Tibial artery (tissue), 4 donors: ENCODE results near the gene TMEM123.

ENCODE experiments used
- DNase-seq, 2 donors: peaks; one replicate each; pipeline ENCODE4 v3.0.0-alpha.2; 2019
- H3K27ac ChIP-seq, 2 donors: fragments of 200-600 bp; sonication (generic) in 1 of 2; 1 replicate in 1 of 2; 2 replicates in 1 of 2; pipeline ENCODE4 v1.5.1; 2018 to 2019; ENCODE audit warnings: mild to moderate bottlenecking in 1 of 2
- H3K27me3 ChIP-seq, 2 donors: fragments of 200-600 bp; sonication (generic) in 1 of 2; one replicate each; pipeline versions ENCODE4 v1.5.1 to v1.6.0; 2016 to 2019
- H3K36me3 ChIP-seq, 3 donors: fragments of 200-600 bp; sonication (generic) in 2 of 3; one replicate each; pipeline ENCODE4 v1.5.1; 2016 to 2019; ENCODE audit warnings: mild to moderate bottlenecking in 2 of 3
- H3K4me1 ChIP-seq, 4 donors: fragments of 200-600 bp; sonication (generic) in 2 of 4; 1 replicate in 3 of 4; 2 replicates in 1 of 4; pipeline ENCODE4 v1.5.1; 2016 to 2019
- H3K4me3 ChIP-seq, 2 donors: fragments of 200-600 bp; sonication (generic) in 1 of 2; 1 replicate in 1 of 2; 2 replicates in 1 of 2; pipeline ENCODE4 v1.5.1; 2018 to 2019; ENCODE audit warnings: mild to moderate bottlenecking in 2 of 2
- H3K9me3 ChIP-seq, 3 donors: fragments of 200-600 bp; sonication (generic) in 1 of 3; one replicate each; pipeline ENCODE4 v1.5.1; 2016 to 2019
- intact Hi-C: fragments of 100-400 bp; cut with DNase I; formaldehyde crosslinking; loops from one replicate; pipeline ENCODE4 v1.15.0; 2023; ENCODE audit warnings: low total_unique reads
- TF ChIP-seq, protein P1 (sequence below), 2 experiments: fragments of 200-600 bp in 1 of 2; fragments of 450-650 bp in 1 of 2; IDR thresholded peaks; one replicate each; pipeline ENCODE4 v1.5.1; 2017 to 2019; ENCODE audit warnings: antibody characterized with exemption in 2 of 2, mild to moderate bottlenecking in 1 of 2, moderate library complexity in 1 of 2

TMEM123 gene

GRCh38 chr11:102406099-102406498 is 46.5 kb downstream of the TMEM123 start:
- H3K4me3 ChIP-seq: no peak overlapping the region
- H3K27ac ChIP-seq: no peak overlapping the region
- intact Hi-C loops: no loop called here

GRCh38 chr11:102405501-102405900 is 47.1 kb downstream of the TMEM123 start:
- peaks cover 16 to 42% (median 24%) of the 10 kb centered on the region in 3 donors for H3K36me3 ChIP-seq
- no peak overlapping the region for H3K27ac ChIP-seq
- no peak overlapping the region for H3K4me3 ChIP-seq
- peaks cover 0 to 14% (median 0%) of the 10 kb centered on the region in 4 donors for H3K4me1 ChIP-seq
- no peak for DNase-seq
- intact Hi-C loops: no loop called here
- no peaks in the 10 kb centered on the region for H3K9me3 ChIP-seq
- TF ChIP-seq, protein P1, sequence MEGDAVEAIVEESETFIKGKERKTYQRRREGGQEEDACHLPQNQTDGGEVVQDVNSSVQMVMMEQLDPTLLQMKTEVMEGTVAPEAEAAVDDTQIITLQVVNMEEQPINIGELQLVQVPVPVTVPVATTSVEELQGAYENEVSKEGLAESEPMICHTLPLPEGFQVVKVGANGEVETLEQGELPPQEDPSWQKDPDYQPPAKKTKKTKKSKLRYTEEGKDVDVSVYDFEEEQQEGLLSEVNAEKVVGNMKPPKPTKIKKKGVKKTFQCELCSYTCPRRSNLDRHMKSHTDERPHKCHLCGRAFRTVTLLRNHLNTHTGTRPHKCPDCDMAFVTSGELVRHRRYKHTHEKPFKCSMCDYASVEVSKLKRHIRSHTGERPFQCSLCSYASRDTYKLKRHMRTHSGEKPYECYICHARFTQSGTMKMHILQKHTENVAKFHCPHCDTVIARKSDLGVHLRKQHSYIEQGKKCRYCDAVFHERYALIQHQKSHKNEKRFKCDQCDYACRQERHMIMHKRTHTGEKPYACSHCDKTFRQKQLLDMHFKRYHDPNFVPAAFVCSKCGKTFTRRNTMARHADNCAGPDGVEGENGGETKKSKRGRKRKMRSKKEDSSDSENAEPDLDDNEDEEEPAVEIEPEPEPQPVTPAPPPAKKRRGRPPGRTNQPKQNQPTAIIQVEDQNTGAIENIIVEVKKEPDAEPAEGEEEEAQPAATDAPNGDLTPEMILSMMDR (IDR thresholded peaks at IDR 0.05): no peak
- no peaks in the 10 kb centered on the region for H3K27me3 ChIP-seq

More at GRCh38 chr11:102406099-102406498, 46.5 kb downstream of the TMEM123 start:
- H3K9me3 ChIP-seq: no peaks in the 10 kb centered on the region
- DNase-seq: no peak
- H3K36me3 ChIP-seq: peaks cover 11 to 36% (median 18%) of the 10 kb centered on the region in 3 donors
- TF ChIP-seq, protein P1 (IDR thresholded peaks at IDR 0.05): no peak
- peaks cover 0 to 15% (median 0%) of the 10 kb centered on the region in 4 donors for H3K4me1 ChIP-seq
- H3K27me3 ChIP-seq: no peaks in the 10 kb centered on the region

- peaks cover 0 to 8% (median 0%) of the 10 kb centered on the region in 4 donors for H3K4me1 ChIP-seq
- TF ChIP-seq, protein P1 (IDR thresholded peaks at IDR 0.05): no peak
- H3K36me3 ChIP-seq: peaks cover 19 to 64% (median 27%) of the 10 kb centered on the region in 3 donors
- intact Hi-C loops: no loop called here
- no peak for DNase-seq
- no peaks in the 10 kb centered on the region for H3K9me3 ChIP-seq
- no peaks in the 10 kb centered on the region for H3K27me3 ChIP-seq
- H3K27ac ChIP-seq: no peak overlapping the region
- no peak overlapping the region for H3K4me3 ChIP-seq
These were observed 50.0 kb downstream of the TMEM123 start for GRCh38 chr11:102402548-102402947.

DNA sequence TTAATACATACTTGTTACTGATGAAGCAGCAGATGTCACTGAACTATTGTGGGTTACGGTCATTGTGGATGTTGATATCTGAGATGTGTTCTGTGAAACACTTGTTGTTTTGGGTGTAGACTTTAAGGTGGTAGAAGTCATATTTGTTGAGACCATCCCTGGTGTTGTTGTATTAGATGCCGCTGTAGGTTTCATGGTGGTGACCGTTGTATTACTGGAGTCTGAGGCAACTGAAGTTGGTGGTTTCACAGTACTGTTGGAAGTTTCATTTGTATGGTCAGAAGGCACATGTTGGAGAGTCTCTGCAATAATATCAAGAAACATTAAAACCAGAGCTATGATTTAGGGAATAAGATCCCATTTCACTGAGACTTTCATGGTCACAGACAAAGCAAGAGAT is 50.7 kb downstream of the TMEM123 start:
- H3K4me3 ChIP-seq: no peak overlapping the region
- H3K27me3 ChIP-seq: no peaks in the 10 kb centered on the region
- H3K9me3 ChIP-seq: no peaks in the 10 kb centered on the region
- intact Hi-C loops: no loop called here
- peaks cover 0 to 2% (median 0%) of the 10 kb centered on the region in 4 donors for H3K4me1 ChIP-seq
- TF ChIP-seq, protein P1 (IDR thresholded peaks at IDR 0.05): no peak
- H3K36me3 ChIP-seq: peaks cover 19 to 60% (median 27%) of the 10 kb centered on the region in 3 donors
- DNase-seq: no peak
- no peak overlapping the region for H3K27ac ChIP-seq

GRCh38 chr11:102400603-102401002 is 52.0 kb downstream of the TMEM123 start:
- Histone ChIP-seq H3K36me3 (peaks cover 19 to 55% (median 32%) of the 10 kb centered on the region in 3 donors), H3K27ac (no peak overlapping the region), H3K9me3 (no peaks in the 10 kb centered on the region), H3K4me1 (no peaks in the 10 kb centered on the region), H3K4me3 (no peak overlapping the region), H3K27me3 (no peaks in the 10 kb centered on the region)
- DNase-seq: no peak
- TF ChIP-seq, protein P1 (IDR thresholded peaks at IDR 0.05): no peak
- intact Hi-C loops: no loop called here

DNA sequence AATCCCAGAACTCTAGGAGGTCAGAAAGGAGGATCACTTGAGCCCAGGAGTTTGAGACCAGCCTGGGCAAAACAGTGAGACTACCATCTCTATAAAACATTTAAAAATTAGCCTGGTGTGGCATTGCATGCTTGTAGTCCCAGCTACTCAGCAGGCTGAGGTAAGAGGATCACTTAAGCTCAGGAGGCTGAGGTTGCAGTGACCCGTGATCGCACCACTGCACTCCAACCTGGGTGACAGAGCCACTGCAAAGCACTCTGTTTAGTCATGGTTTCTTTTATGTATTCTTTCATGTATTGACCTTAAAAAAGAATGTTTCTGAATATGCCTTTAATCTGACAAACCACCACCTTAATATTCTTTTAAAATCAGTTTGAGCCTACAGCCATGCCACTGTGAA is 53.4 kb downstream of the TMEM123 start:
- Histone ChIP-seq H3K4me1 (no peaks in the 10 kb centered on the region), H3K9me3 (no peaks in the 10 kb centered on the region), H3K36me3 (peaks cover 19 to 69% (median 31%) of the 10 kb centered on the region in 3 donors), H3K27ac (no peak overlapping the region), H3K27me3 (no peaks in the 10 kb centered on the region), H3K4me3 (no peak overlapping the region)
- intact Hi-C loops: no loop called here
- TF ChIP-seq, protein P1 (IDR thresholded peaks at IDR 0.05): no peak
- DNase-seq: no peak
